Measurements from ENCODE around the gene ITGAE.
"Not testable (repeated sequence)": the region's sequence is repeated elsewhere in the genome, so short reads cannot be mapped to it uniquely, and the experiment has no call there.

ITGAE gene

DNA sequence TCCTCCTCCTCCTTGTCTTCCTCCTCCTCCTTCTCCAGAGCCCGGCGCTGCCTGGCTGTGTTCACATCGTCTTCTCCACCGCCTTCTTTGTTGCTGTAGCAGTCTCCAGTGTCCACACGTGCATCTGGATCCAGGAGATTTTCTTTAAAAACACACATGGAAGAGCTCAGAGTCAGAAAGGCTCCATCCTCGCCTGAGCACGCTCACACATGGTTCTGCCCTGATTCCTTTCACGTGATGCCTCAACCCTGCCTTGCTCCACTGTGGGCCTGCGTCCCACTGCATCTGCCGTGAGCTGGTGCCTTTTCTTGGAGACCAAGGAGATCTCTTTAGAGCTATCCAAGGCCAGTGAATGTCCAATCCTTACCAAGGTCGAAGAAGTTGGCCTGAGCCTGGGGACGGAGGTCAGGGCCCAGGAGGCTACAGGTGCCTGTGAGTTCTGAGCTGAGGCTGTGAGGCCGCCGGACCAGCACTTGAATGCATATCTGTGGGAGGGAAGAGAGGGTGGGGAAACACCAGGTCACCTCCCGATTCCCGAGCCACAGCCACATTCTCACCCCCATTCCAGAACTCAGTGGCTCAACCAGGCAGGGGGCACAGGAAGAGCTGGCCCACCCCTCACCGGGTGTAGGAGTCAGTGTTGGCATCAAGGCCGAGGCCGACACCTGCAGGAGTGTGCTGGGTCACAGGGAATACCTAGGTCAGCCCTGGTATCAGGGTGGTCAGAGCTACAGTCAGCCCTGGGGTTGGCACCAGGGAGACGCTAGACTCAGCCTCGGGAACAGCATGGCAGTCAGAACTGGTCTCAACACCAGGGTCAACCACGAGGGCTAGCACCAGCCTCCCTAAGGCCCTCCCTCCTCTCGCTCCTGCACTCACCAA, 39.7 kb downstream of the ITGAE start:
- DNase-seq (ENCODE audit: low spot score): no peak

DNA sequence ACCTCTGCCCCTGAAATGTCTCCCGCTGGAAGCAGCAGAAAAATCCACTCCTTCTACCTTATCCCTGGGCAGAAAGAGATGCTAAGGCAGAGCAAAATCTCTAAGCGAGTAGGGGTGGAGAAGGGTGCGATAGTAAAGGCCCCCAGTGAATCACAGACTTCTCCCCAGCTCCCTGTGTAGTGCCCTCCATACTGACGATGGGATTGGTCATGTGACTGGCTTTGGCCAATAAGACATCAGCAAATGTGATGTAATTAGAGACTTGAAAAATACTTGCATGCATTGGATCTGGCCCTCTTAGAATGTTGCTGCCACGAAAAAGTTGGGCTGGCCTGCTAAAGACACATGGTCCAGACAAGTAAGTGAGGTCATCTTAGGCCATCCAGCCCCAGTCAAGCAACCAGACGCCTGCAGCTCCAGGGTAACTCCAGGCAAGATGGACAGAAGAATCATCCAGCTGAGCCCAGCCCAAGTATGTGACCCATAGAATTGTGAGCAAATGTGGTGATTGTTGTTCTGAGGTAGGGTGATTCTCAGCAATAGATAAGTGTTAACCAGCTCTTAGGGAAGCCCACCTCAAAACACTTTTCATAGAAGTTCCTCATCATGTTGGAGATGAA, 41.3 kb downstream of the ITGAE start:
- no peak for DNase-seq (ENCODE audit: low spot score)

DNA sequence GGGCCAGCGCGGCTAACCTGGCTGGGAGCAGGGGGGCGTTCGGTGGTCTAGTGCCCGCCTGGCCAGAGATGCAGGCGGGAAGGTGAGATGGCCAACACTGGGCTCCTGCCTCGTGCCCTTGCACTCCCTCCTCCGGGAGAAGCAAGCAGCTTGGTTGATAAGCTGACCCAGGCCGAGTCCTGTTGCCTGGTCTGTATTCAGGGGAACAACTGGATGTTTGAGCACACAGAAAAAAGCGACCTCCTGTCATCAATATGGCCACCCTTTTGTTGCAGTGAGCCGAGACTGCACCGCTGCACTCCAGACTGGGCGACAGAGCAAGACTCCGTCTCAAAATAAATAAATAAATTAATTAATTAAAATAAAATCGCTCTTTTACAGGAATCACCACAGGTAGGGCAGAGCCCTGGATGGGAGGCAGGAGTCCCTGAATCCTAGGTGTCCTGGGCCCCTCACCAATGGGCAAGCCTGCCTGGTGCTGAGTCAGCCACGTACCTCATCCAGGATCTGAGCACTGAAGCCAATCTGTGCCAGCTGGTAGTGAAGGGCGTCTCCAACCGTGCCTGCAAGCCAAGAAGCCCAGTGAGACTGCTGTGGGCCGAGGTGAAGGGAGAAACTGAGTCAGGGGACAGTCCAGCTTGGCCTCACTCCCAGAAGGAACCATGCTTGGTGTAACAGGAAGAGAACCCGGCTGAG, 45.5 kb downstream of the ITGAE start:
- DNase-seq (ENCODE audit: low spot score): no peak

DNA sequence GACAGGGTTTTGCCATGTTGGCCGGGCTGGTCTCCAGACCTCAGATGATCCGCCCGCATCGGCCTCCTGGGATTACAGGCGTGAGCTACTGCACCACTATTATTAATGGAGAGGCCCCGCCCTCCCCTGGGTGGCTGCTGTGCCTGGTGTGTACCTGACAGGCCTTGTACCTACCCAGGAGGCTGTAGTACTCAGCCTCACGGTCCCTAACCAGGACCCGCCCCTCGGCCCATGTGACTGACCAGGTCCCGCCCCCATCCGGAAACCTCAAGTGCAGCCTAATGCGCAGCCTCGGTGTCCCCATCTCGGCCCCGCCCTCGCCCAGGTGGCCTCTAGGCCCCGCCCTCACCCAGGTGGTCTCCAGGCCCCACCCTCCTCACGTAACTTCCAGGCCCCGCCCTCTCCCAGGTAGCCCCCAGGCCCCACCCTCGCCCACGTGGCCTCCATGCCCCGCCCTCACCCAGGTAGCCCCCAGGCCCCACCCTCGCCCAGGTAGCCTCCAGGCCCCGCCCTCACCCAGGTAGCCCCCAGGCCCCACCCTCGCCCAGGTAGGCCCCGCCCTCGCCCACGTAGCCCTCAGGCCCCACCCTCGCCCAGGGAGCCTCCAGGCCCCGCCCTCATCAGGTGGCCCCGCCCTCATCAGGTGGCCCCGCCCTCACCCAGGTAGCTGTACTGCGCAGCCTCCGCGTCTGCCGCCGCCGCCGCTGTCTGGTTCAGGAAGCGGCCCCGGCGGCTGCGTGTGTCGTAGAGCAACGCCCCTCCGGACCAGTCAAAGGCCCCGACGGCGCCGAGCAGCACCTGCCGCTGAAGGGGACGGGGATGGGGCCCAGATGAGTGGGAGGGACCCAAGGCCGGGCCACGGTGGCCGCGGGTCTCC, 46.3 kb downstream of the ITGAE start:
- DNase-seq (ENCODE audit: low spot score): no peak

DNA sequence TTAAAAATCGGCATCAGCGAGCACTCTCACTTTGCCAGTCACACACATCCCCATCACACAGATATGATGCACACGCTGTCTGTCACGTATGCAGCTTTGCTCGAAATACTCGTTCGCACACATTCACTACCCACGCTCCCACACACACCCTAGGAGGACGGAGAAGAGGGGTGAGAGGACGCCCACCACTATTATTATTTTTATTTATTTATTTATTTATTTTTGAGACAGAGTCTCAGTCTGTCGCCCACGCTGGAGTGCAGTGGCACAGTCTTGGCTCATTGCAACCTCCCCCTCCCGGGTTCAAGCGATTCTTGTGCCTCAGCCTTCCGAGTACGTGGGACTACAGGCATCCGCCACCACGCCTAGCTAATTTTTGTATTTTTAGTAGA, 46.9 kb downstream of the ITGAE start:
- DNase-seq (ENCODE audit: low spot score): no peak

DNA sequence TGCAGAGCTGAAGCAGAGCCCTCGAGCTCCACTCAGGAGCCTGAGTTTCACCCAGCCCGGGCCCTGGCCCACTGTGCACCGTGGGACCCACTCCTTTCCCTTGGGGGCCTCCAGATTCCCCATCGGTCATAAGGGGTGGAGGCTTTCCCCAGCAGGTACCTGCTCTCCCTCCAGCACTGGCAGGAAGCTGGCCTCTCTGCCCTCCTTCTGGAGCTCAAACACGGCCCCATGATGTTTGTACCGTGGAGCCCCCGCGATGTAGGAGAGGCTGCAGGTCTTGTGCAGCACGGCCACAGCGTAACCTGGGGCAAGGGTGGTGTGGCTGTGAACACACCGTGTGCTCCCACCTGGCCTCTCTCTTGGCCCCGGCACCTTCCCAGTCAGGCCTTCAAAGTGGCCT, 47.4 kb downstream of the ITGAE start:
- no peak for DNase-seq (ENCODE audit: low spot score)

DNA sequence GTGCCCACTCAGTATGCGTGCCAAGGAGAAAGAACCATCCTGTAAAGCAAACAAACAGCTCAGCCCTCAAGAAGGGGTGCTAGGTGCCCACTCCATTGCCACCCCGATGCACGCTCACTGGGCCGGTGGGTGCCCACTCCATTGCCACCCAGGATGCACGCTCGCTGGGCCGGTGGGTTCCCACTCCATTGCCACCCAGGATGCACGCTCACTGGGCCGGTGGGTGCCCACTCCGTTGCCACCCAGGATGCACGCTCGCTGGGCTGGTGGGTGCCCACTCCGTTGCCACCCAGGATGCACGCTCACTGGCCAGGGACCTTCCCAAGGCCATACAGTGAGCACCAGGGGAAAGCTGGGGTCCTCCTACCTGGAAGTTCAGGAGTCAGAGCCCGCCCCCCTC, 49.2 kb downstream of the ITGAE start:
- no peak for DNase-seq (ENCODE audit: low spot score)

DNA sequence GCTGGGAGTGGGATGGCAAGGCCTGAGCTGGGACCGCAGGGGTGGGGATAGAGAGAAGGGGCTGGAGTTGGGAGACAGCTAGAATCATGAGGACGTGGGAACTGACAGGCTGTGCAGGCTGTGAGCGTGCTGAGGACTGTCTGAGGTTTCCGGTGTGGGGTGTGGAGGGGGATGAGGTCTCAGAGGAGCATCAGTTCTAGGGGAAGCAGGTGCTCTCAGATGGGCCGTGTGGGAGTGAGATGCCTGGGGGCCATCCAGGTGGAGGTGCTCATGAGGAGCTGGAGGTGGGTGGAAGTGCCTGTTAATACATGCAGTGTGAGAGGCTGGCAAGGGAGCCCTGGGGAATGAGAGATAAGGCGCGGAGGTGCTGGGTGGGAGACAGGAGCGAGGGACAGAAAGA, 50.1 kb downstream of the ITGAE start:
- no peak for DNase-seq (ENCODE audit: low spot score)

DNA sequence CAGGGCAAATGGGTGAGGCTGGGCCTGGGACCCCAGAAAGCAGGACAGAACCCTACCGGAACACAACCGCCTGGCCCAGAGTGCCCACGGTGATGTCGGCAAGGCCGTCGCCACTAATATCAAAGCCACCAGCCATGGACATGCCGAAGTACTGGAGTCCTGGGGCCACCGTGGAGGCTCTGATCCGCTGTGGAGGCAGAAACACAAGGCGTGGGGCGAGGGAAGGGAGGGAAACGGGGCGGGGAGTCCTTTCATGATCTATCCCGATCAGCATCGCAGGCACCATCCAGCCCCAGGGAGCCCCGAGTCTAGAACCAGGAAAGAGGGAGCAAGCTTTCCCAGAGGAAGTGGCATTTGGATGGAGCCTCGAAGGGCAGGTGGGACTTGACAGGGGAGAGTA, 50.7 kb downstream of the ITGAE start:
- DNase-seq (ENCODE audit: low spot score): no peak

DNA sequence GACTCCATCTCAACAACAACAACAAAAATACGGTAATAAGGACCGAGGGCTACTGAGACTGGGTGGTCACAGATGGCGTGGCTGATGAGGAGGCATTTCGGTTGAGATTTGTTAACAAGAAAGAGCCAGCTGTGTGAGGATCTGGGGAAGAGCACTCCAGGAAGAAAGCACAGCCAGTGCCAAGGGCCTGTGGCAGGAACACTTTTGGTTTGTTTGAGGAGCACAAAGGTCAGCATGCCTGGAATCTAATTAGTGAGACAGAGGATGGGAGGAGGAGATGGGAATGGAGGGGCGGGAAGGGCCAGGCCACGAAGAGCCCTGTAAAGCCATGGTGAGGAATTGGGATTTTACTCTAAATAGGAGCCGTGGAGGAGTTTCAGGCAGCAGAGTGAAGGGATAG, 52.4 kb downstream of the ITGAE start:
- no peak for DNase-seq (ENCODE audit: low spot score)

DNA sequence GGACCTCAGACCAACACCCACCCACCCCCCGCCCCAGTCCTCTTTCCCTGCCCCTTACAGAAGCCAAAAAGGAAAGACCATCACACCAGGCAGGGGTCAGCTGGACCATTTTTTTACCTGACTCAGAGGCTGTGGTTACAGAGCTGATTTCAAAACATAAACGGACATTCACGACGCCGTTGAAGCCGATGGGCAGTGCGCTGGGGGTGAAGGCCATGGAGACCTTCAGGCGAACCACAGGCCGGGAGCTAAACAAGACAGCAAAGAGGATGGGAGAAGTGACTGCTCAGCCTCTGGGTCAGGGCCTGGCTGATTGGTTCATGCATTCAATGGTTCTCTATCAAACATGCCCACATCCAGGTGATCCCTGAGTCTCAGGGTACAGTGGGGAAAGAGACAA, 53.2 kb downstream of the ITGAE start:
- no peak for DNase-seq (ENCODE audit: low spot score)

DNA sequence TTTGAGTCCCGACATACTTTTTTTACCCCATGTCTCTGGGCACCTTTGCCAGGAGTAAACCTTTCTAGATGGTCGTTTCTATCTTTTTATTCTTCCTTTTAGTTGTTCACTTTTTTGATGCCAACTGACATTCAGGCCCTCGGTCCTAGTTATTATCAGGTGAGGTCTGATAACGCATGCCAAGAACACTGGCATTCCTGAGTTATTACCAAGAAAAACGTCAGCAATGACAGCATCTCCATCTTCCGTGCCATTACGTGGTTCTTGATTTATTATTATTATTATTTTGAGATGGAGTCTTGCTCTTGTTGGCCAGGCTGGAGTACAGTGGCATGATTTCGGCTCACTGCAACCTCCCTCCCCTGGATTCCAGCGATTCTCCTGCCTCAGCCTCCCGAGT, 55.9 kb downstream of the ITGAE start:
- no peak for DNase-seq (ENCODE audit: low spot score)

DNA sequence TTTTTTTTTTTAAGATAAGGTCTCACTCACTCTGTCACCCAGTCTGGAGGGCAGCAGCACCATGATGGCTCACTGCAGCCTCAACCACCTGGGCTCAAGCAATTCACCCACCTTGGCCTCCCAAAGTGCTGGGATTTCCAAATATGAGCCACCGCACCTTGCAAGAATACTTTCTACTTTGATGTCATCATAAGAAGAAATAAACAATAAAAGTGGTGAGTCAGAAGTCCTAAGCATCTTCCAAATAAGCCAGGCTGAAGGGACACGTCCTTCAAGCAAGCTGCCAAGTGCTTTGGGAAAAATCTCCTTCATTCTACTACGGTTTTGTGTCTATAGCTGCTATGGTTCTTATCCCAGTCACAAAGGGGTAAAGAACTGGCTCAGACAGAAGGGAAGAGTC, 57.0 kb downstream of the ITGAE start:
- no peak for DNase-seq (ENCODE audit: low spot score)

DNA sequence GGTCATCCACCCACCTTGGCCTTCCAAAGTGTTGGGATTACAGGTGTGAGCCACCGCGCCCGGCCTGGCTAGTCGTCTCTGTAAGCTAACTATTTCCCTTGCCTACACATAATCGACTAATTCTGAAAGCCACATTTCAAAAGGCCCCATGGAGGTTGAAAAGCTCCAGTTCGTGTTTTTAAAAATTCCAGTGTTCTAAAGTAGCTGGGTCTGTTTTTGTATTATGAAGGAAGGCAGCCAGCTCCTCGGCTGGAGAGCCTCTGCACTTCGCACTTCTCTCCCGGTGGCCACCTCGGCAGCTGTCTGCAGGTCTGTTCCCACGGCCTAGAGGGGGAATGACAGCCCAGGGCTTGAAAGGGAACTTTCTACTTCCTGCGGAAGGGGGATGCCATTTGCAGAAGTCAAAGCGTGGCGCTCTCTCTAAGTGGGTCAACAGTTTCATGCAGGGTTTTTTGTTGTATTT, 60.3 kb downstream of the ITGAE start:
- DNase-seq (ENCODE audit: low spot score): peak; percentile 20

DNA sequence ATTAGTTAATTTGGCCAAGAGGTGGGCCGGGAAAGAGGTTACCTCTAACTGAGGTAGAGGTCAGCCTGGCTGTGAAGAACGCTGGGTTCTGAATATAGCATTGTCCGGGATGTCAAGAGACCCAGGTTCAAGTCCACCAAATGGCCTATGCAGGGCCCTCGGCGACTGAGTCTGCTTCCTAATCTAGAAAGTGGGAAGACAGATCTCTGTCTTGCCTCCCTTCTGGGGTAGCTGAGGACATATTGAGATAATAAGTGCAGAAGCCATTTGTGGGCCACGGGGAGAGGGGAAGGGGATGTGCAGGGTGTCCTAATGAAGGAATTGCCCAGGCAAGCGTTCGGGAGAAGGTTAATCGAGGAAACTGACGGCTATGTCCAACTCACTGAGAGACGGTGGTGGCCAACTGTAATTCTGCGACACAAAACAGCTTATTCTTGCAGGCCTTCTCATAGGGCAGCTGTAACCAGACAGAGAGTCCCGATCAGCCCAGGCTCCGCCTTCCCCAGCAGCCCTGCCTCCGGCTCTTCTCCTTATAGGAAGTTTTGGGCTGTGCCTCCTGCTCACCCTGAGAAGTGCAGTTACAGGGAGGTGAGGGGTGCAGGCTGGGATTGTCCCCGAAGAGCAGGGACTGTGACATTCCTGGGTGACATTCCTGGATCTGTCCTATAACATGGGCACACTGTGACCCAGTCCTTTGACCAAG, 61.4 kb downstream of the ITGAE start:
- DNase-seq (ENCODE audit: low spot score): no peak

DNA sequence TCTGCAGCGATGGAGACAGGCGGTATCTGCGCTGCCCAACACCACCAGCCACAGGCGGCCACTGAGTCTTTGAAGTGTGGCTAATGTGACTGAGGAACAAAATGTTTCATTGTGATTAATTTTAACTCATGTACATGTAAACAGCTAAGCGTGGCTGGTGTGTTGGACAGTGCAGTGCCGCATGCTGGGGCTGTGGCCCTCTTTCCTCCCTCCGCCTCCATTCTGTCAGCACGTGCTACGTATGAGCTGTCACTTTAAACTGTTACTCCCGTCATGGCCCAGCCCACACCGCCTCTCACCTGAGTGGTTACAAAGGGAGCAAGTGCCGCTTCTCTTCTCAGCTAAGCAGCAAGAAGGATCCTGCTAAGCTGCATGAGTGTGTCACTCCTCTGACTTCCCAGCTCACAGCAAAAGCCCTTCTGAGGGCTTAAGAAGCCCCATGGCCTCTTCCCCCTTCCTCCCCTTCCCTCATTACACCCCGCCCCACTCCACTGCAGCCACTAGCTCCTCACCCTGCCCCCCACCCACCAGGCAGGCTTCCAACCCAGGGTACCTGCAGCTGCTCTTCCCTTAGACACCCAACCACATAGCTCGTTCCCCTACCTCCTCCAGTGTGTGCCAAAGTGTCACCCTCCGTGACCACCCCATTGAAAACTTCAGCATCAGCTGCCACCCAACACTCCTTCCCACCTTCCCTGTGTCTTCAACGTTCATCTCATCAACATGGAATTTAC, 62.3 kb downstream of the ITGAE start:
- peak; percentile 39 for DNase-seq (ENCODE audit: low spot score)

DNA sequence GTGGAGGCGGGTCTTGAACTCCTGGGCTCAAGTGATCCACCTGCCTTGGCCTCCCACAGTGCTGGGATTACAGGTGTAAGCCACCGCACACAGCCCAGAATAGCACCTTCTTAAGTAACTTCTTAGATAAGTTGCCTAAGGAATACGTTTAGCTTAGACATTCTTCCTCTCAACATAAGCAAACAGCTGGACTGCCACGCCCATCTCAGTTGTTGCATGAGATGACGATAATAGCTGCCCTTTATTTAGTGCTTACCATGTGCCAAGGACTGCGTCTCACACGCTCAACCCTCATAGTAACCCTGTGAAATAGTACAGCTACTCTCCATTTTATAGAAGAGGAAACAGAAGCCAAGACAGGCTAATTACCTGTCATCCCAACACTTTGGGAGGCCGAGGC, 65.5 kb downstream of the ITGAE start:
- no peak for DNase-seq (ENCODE audit: low spot score)

DNA sequence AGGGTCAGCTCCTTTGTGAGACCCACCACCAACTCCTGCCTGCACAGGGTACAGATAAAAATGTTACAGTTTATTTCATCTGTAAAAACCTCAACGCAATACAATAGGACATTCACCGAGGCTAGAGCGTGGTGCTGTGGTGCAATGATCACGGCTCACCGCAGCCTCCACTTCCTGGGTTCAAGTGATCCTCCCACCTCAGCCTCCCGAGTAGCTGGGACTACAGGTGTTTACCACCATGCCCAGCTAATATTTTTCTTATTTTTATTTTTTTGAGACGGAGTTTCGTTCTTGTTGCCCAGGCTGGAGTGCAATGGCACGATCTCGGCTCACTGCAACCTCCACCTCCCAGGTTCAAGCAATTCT, 66.1 kb downstream of the ITGAE start:
- DNase-seq (ENCODE audit: low spot score): not testable (repeated sequence)

DNA sequence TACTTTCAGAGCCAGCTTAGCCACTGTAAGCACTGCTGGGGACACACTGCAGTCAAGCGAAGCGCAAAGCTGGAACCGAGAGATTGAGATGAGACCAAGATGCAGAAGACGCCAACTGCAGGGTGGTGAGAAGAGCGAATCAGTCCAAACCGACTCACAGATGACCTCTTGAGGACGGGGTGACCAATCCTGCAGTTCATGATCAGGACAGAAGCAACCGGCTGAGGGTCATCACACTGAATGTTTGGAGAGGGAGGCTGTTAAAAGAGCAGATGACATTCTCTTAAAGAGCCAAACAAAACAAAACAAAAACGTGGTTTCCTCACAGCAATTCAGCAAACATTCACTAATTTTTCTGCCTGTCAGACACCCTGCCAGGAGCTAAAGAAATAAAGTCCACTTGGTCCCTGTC, 68.8 kb downstream of the ITGAE start:
- DNase-seq (ENCODE audit: low spot score): no peak

DNA sequence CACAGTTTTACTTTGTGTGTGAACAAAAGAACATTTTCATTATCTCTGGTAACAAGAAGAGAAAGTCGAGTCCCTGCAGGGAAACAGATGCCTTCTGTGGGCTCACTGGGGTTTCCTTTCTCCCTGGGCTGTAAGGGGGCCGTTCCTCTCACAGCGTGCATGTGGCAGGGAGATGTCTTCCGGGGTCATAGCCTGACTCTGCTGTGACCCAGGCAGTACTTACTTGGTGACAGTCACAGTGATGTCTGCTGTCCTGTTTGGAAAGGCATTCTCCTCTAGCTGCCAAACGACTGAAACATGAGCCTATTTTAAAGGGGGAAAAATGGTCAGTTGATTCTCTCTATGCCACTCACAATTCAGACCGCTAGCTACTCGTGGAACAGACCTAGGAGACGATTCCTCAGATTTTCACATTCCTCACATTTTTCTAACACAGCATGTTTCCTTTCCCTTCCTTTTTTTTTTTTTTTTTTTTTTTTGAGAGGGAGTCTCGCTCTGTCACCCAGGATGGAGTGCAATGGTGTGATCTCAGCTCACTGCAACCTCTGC, 70.0 kb downstream of the ITGAE start:
- no peak for DNase-seq (ENCODE audit: low spot score)

Measured in Ammon's horn (tissue), 1 donor.